ENCODE measurements around the gene RPL38. TPM values are rescaled to one million over a fixed set of nuclear protein-coding genes. Genes with fewer than 3 reads are reported as not detected.

RPL38 gene
- total and polyA plus RNA-seq, 5 donors = 647 to 1,420 (median 752) TPM

- no peak for DNase-seq
- Histone ChIP-seq H3K27me3 (ENCODE audit: control insufficient read depth, insufficient read depth) (no peaks in the 10 kb centered on the region), H3K9me3 (ENCODE audit: control insufficient read depth, low read length) (no peaks in the 10 kb centered on the region), H3K4me3 (ENCODE audit: low read length) (no peak overlapping the region), H3K27ac (ENCODE audit: low read length) (no peak overlapping the region), H3K4me1 (ENCODE audit: control insufficient read depth, insufficient read depth, low read length) (no peaks in the 10 kb centered on the region)
- WGBS = 81% methylated on average over 10 of the region's 10 CpGs
- no peak for ATAC-seq
- intact Hi-C loops (cut with DNase I) = no loop called here
Measured at GRCh38 chr17:74227271-74228080, 24.0 kb downstream of the RPL38 start.

- DNase-seq (no peak), ATAC-seq (no peak)
- intact Hi-C loops (cut with DNase I) = no loop called here
- Histone ChIP-seq H3K9me3 (ENCODE audit: control insufficient read depth, low read length) (no peaks in the 10 kb centered on the region), H3K4me3 (ENCODE audit: low read length) (no peak overlapping the region), H3K27me3 (ENCODE audit: control insufficient read depth, insufficient read depth) (no peaks in the 10 kb centered on the region), H3K4me1 (ENCODE audit: control insufficient read depth, insufficient read depth, low read length) (no peaks in the 10 kb centered on the region), H3K27ac (ENCODE audit: low read length) (no peak overlapping the region)
- 91% methylated on average over 5 of the region's 5 CpGs for WGBS
Measured at GRCh38 chr17:74228306-74228978, 25.0 kb downstream of the RPL38 start.

GRCh38 chr17:74230896-74231295, 27.4 kb downstream of the RPL38 start:
- no peaks in the 10 kb centered on the region for H3K9me3 ChIP-seq (ENCODE audit: control insufficient read depth, low read length)
- peaks cover 5% of the 10 kb centered on the region for H3K4me1 ChIP-seq (ENCODE audit: control insufficient read depth, insufficient read depth, low read length)
- WGBS = 93% methylated on average over 16 of the region's 16 CpGs
- no peak overlapping the region for H3K4me3 ChIP-seq (ENCODE audit: low read length)
- H3K27me3 ChIP-seq (ENCODE audit: control insufficient read depth, insufficient read depth) = no peaks in the 10 kb centered on the region
- no peak for ATAC-seq
- no peak overlapping the region for H3K27ac ChIP-seq (ENCODE audit: low read length)
- DNase-seq = peak in 1 of 3 donors; percentile 24
- intact Hi-C loops (cut with DNase I) = no loop called here

- WGBS = 80% methylated on average over 17 of the region's 17 CpGs
- peak in 1 of 2 donors; percentile 8 for ATAC-seq
Measured at GRCh38 chr17:74231928-74232907, 28.7 kb downstream of the RPL38 start.

GRCh38 chr17:74233937-74234336, 30.5 kb downstream of the RPL38 start:
- DNase-seq (no peak), ATAC-seq (no peak)
- intact Hi-C loops (cut with DNase I) = no loop called here
- H3K4me1 ChIP-seq (ENCODE audit: control insufficient read depth, insufficient read depth, low read length) = peaks cover 8% of the 10 kb centered on the region
- H3K9me3 ChIP-seq (ENCODE audit: control insufficient read depth, low read length) = no peaks in the 10 kb centered on the region
- H3K27me3 ChIP-seq (ENCODE audit: control insufficient read depth, insufficient read depth) = no peaks in the 10 kb centered on the region
- H3K27ac ChIP-seq (ENCODE audit: low read length) = no peak overlapping the region
- WGBS = 90% methylated on average over 8 of the region's 8 CpGs
- no peak overlapping the region for H3K4me3 ChIP-seq (ENCODE audit: low read length)

More at GRCh38 chr17:74231928-74232907, 28.7 kb downstream of the RPL38 start:
- no peaks in the 10 kb centered on the region for H3K9me3 ChIP-seq (ENCODE audit: control insufficient read depth, low read length)
- no peak overlapping the region for H3K4me3 ChIP-seq (ENCODE audit: low read length)
- H3K27ac ChIP-seq (ENCODE audit: low read length) = no peak overlapping the region
- peaks cover 8% of the 10 kb centered on the region for H3K4me1 ChIP-seq (ENCODE audit: control insufficient read depth, insufficient read depth, low read length)
- H3K27me3 ChIP-seq (ENCODE audit: control insufficient read depth, insufficient read depth) = no peaks in the 10 kb centered on the region
- intact Hi-C loops (cut with DNase I) = no loop called here
- peak in 1 of 3 donors; percentile 39 for DNase-seq

GRCh38 chr17:74234486-74234885, 31.0 kb downstream of the RPL38 start:
- Histone ChIP-seq H3K27ac (ENCODE audit: low read length) (no peak overlapping the region), H3K4me3 (ENCODE audit: low read length) (no peak overlapping the region), H3K9me3 (ENCODE audit: control insufficient read depth, low read length) (no peaks in the 10 kb centered on the region), H3K4me1 (ENCODE audit: control insufficient read depth, insufficient read depth, low read length) (peaks cover 8% of the 10 kb centered on the region), H3K27me3 (ENCODE audit: control insufficient read depth, insufficient read depth) (no peaks in the 10 kb centered on the region)
- 77% methylated on average over 1 of the region's 1 CpG for WGBS
- DNase-seq (no peak), ATAC-seq (no peak)
- intact Hi-C loops (cut with DNase I) = no loop called here

- intact Hi-C loops (cut with DNase I) = no loop called here
- peaks cover 8% of the 10 kb centered on the region for H3K4me1 ChIP-seq (ENCODE audit: control insufficient read depth, insufficient read depth, low read length)
Measured at GRCh38 chr17:74235040-74235581, 31.6 kb downstream of the RPL38 start.

GRCh38 chr17:74235911-74236371, 32.5 kb downstream of the RPL38 start:
- Histone ChIP-seq H3K4me1 (ENCODE audit: control insufficient read depth, insufficient read depth, low read length) (peaks cover 10% of the 10 kb centered on the region), H3K27me3 (ENCODE audit: control insufficient read depth, insufficient read depth) (no peaks in the 10 kb centered on the region), H3K9me3 (ENCODE audit: control insufficient read depth, low read length) (no peaks in the 10 kb centered on the region), H3K27ac (ENCODE audit: low read length) (peak overlapping the region; percentile 31), H3K4me3 (ENCODE audit: low read length) (no peak overlapping the region)
- peak in 1 of 2 donors; percentile 27 for ATAC-seq
- WGBS = 34% methylated on average over 8 of the region's 8 CpGs
- peak in 1 of 3 donors; percentile 56 for DNase-seq
- intact Hi-C loops (cut with DNase I) = no loop called here

More at GRCh38 chr17:74235040-74235581, 31.6 kb downstream of the RPL38 start:
- peak overlapping the region; percentile 13 for H3K27ac ChIP-seq (ENCODE audit: low read length)
- no peak overlapping the region for H3K4me3 ChIP-seq (ENCODE audit: low read length)
- no peaks in the 10 kb centered on the region for H3K27me3 ChIP-seq (ENCODE audit: control insufficient read depth, insufficient read depth)
- H3K9me3 ChIP-seq (ENCODE audit: control insufficient read depth, low read length) = no peaks in the 10 kb centered on the region
- WGBS = 30% methylated on average over 19 of the region's 19 CpGs
- ATAC-seq = peak; percentile 13 to 24
- peak in 2 of 3 donors; percentile 60 to 63 for DNase-seq

GRCh38 chr17:74237321-74237720, 33.8 kb downstream of the RPL38 start:
- WGBS = 91% methylated on average over 12 of the region's 12 CpGs
- H3K27me3 ChIP-seq (ENCODE audit: control insufficient read depth, insufficient read depth) = no peaks in the 10 kb centered on the region
- H3K9me3 ChIP-seq (ENCODE audit: control insufficient read depth, low read length) = no peaks in the 10 kb centered on the region
- no peak for ATAC-seq
- no peak overlapping the region for H3K4me3 ChIP-seq (ENCODE audit: low read length)
- intact Hi-C loops (cut with DNase I) = no loop called here
- no peak overlapping the region for H3K27ac ChIP-seq (ENCODE audit: low read length)
- H3K4me1 ChIP-seq (ENCODE audit: control insufficient read depth, insufficient read depth, low read length) = peaks cover 18% of the 10 kb centered on the region
- no peak for DNase-seq

- WGBS = 59% methylated on average over 10 of the region's 10 CpGs
- H3K4me1 ChIP-seq (ENCODE audit: control insufficient read depth, insufficient read depth, low read length) = peaks cover 18% of the 10 kb centered on the region
- no peak overlapping the region for H3K4me3 ChIP-seq (ENCODE audit: low read length)
- intact Hi-C loops (cut with DNase I) = no loop called here
- no peaks in the 10 kb centered on the region for H3K9me3 ChIP-seq (ENCODE audit: control insufficient read depth, low read length)
- DNase-seq = peak; percentile 50 to 70 (median 66)
- no peaks in the 10 kb centered on the region for H3K27me3 ChIP-seq (ENCODE audit: control insufficient read depth, insufficient read depth)
- no peak overlapping the region for H3K27ac ChIP-seq (ENCODE audit: low read length)
- no peak for ATAC-seq
Measured at GRCh38 chr17:74239172-74239571, 35.7 kb downstream of the RPL38 start.

Measured in right cardiac atrium (tissue), 5 donors.